Naive thymus-derived CD4-positive, alpha-beta T cell (primary cell): Measurements from ENCODE around the gene TGFB3. TPM values are rescaled to one million over a fixed set of nuclear protein-coding genes. Genes with fewer than 3 reads are reported as not detected.
"Not testable (repeated sequence)": the region's sequence is repeated elsewhere in the genome, so short reads cannot be mapped to it uniquely, and the experiment has no call there.

Experiments
- ATAC-seq: fragments of 150-1000 bp; cut with Tn5 transposase; 2 replicates; pipeline ENCODE4 v1.10.0; 2021; ENCODE audit warnings: mild to moderate bottlenecking, moderate library complexity
- CTCF ChIA-PET: fragments of 350-600 bp; sonication (Branson Sonifier 250); formaldehyde crosslinking; loops from one replicate; lab custom pipeline; 2021; ENCODE audit warnings: antibody characterized with exemption; lab: Charles Lee
- POLR2A ChIA-PET: fragments of 350-600 bp; sonication (Branson Sonifier 250); formaldehyde crosslinking; loops from one replicate; lab custom pipeline; 2021; ENCODE audit warnings: antibody characterized with exemption, inconsistent platforms; lab: Charles Lee
- DNase-seq, 9 donors: peaks; one replicate each; pipeline versions ENCODE4 v3.0.0 to v3.0.0-alpha.2; 2020 to 2022; ENCODE audit warnings: mixed read lengths in 1 of 9
- H3K27ac ChIP-seq: one replicate; pipeline ENCODE4 v1.7.0; 2013; ENCODE audit warnings: mild to moderate bottlenecking, low read depth, low read length, moderate library complexity
- H3K27me3 ChIP-seq, 2 donors: one replicate each; pipeline ENCODE4 v1.7.0; 2013; ENCODE audit warnings: low read length in 2 of 2, mild to moderate bottlenecking in 2 of 2, moderate library complexity in 2 of 2; ENCODE audit not compliant: control insufficient read depth in 2 of 2, insufficient read depth in 2 of 2
- H3K36me3 ChIP-seq, 3 experiments: 1 replicate in 2 of 3; 2 replicates in 1 of 3; pipeline ENCODE4 v1.7.0; 2013; ENCODE audit warnings: low read length in 3 of 3, mild to moderate bottlenecking in 3 of 3, moderate library complexity in 1 of 3; ENCODE audit not compliant: insufficient read depth in 3 of 3, control insufficient read depth in 2 of 3
- H3K4me1 ChIP-seq, 2 donors: one replicate each; pipeline ENCODE4 v1.7.0; 2013; ENCODE audit warnings: low read length in 2 of 2, mild to moderate bottlenecking in 2 of 2, moderate library complexity in 1 of 2; ENCODE audit not compliant: control insufficient read depth in 2 of 2, insufficient read depth in 2 of 2
- H3K4me3 ChIP-seq: 2 replicates; pipeline ENCODE4 v1.7.0; 2013; ENCODE audit warnings: mild to moderate bottlenecking, low read length
- H3K9me3 ChIP-seq, 3 experiments: 1 replicate in 2 of 3; 2 replicates in 1 of 3; pipeline ENCODE4 v1.7.0; 2013; ENCODE audit warnings: low read length in 3 of 3; ENCODE audit not compliant: control insufficient read depth in 2 of 3
- H3K27ac Mint-ChIP-seq, 9 donors: one replicate each; pipeline ENCODE4 v1.8.0; 2020 to 2022; ENCODE audit warnings: mixed read lengths in 9 of 9, mild to moderate bottlenecking in 8 of 9, moderate library complexity in 5 of 9, inconsistent platforms in 2 of 9
- H3K27me3 Mint-ChIP-seq, 5 donors: one replicate each; pipeline ENCODE4 v1.8.0; 2021 to 2022; ENCODE audit warnings: mixed read lengths in 5 of 5, mild to moderate bottlenecking in 1 of 5
- H3K36me3 Mint-ChIP-seq, 5 donors: one replicate each; pipeline ENCODE4 v1.8.0; 2020 to 2022; ENCODE audit warnings: mixed read lengths in 5 of 5, mild to moderate bottlenecking in 3 of 5, inconsistent platforms in 1 of 5
- H3K4me1 Mint-ChIP-seq, 7 donors: one replicate each; pipeline ENCODE4 v1.8.0; 2020 to 2022; ENCODE audit warnings: mixed read lengths in 7 of 7, mild to moderate bottlenecking in 3 of 7, inconsistent platforms in 1 of 7
- H3K4me3 Mint-ChIP-seq, 10 donors: one replicate each; pipeline ENCODE4 v1.8.0; 2020 to 2022; ENCODE audit warnings: mild to moderate bottlenecking in 10 of 10, mixed read lengths in 10 of 10, moderate library complexity in 6 of 10, inconsistent platforms in 2 of 10
- H3K9me3 Mint-ChIP-seq, 11 donors: one replicate each; pipeline ENCODE4 v1.8.0; 2020 to 2022; ENCODE audit warnings: mixed read lengths in 11 of 11, mild to moderate bottlenecking in 4 of 11, inconsistent platforms in 1 of 11, moderate library complexity in 1 of 11
- intact Hi-C, 2 donors: fragments of 100-400 bp; cut with micrococcal nuclease; formaldehyde crosslinking; loops; one replicate each; pipeline ENCODE4 v1.15.1; 2023
- polyA plus RNA-seq, 2 donors: library from polyadenylated mRNA; unstranded; fragments of 300-500 nt; fragmentation: Illumina TruSeq; gene quantifications; one replicate each; pipeline ENCODE4 v1.2.3, GENCODE V29; 2021
- total RNA-seq, 6 experiments: library from RNA in 5 of 6; stranded (reverse) in 5 of 6; gene quantifications; 1 replicate in 5 of 6; 2 replicates in 1 of 6; pipeline ENCODE4 v1.2.3 and lab custom pipeline; 2021 to 2026

The TGFB3 gene
- total and polyA plus RNA-seq, 7 experiments from 2014 or later: 0.58 to 14.3 (median 9.0) TPM; not detected in 1

DNA sequence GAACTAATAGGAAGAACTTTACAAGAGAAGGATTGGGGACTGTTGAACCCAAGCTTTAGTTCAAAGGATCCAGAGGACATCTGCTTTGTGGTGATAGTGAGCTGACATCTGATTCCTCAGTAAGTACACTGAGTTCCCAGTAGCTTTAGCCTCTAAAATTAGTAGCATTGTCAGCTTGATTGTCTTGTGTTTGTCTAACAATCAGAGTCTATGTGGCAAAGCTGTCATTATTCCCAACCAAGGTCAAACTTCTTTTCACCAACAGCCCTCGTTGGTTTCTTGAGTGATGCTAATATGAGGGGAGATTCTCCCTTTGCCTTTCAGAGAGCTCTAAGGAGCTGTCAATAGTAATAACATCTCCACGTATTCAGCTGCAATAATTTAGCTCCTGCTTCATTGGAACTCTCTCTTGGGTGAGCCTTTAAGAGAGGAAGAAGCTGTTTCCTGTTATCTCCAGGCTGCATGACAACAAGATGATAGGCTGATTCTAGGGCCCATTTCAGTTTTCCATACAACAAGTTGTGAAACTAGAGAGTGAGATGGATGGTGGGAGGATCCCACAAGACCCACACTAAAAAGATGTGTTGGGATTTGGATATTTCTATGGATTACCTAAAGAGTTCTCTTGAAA, 46.7 kb downstream of the TGFB3 start:
- CTCF ChIA-PET: interaction anchor here (0.7 to 1.2 kb wide), 3 partner anchors 10 to 1379 kb away, joined by 3 to 5 read pairs (median 3); no protein-coding TSS in a partner anchor
- no peak overlapping the region for H3K4me3 Mint-ChIP-seq
- H3K27ac ChIP-seq: no peak overlapping the region
- ATAC-seq (no peak), DNase-seq (no peak)
- intact Hi-C loops: no loop called here
- no peaks in the 10 kb centered on the region for H3K4me1 ChIP-seq
- no peaks in the 10 kb centered on the region for H3K9me3 ChIP-seq
- peaks cover 0 to 29% (median 0%) of the 10 kb centered on the region in 5 donors for H3K36me3 Mint-ChIP-seq
- H3K4me3 ChIP-seq: no peak overlapping the region
- no peak overlapping the region for H3K27ac Mint-ChIP-seq
- H3K9me3 Mint-ChIP-seq: no peaks in the 10 kb centered on the region
- H3K27me3 ChIP-seq: no peaks in the 10 kb centered on the region
- POLR2A ChIA-PET: no interaction called here
- no peaks in the 10 kb centered on the region for H3K27me3 Mint-ChIP-seq
- H3K36me3 ChIP-seq: no peaks in the 10 kb centered on the region
- H3K4me1 Mint-ChIP-seq: peaks cover 3 to 14% (median 5%) of the 10 kb centered on the region in 7 donors

DNA sequence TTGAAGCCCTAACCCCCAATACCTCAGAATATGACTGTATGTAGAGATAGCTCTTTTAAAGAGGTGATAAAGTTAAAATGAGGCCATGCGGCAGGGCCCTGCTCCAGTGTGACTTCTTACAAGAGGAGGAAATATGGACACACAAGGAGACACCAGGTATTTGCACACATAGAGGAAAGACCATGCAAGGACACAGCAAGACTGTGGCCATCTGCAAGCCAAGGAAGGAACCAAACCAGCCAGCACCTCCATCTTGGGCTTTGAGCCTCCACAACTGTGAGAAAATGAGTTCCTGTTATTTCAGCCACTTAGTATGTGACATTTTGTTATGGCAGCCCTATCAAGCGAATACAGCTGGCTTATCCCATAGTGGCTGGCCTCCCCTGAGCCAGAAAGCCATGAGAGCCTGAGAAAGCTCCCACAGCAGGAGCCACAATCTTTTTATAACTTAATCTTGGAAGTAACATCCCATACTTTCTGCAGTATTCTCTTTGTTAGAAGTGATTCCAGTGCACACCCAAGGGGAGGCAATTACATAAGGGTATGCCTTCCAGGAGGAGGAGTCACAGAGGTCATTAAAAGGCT, 48.0 kb downstream of the TGFB3 start:
- H3K27me3 Mint-ChIP-seq: no peaks in the 10 kb centered on the region
- POLR2A ChIA-PET: interaction anchor here (0.7 kb wide), 1 partner anchor 21 kb away, joined by 3 read pairs; no protein-coding TSS in a partner anchor
- H3K4me1 Mint-ChIP-seq: peaks cover 3 to 14% (median 5%) of the 10 kb centered on the region in 7 donors
- DNase-seq: no peak
- no peak overlapping the region for H3K27ac Mint-ChIP-seq
- Histone ChIP-seq H3K36me3 (no peaks in the 10 kb centered on the region), H3K4me1 (no peaks in the 10 kb centered on the region), H3K27me3 (no peaks in the 10 kb centered on the region), H3K9me3 (no peaks in the 10 kb centered on the region), H3K27ac (no peak overlapping the region), H3K4me3 (no peak overlapping the region)
- ATAC-seq: no peak
- CTCF ChIA-PET: no interaction called here
- intact Hi-C loops: no loop called here
- H3K9me3 Mint-ChIP-seq: no peaks in the 10 kb centered on the region
- H3K4me3 Mint-ChIP-seq: no peak overlapping the region
- H3K36me3 Mint-ChIP-seq: peaks cover 0 to 29% (median 0%) of the 10 kb centered on the region in 5 donors

DNA sequence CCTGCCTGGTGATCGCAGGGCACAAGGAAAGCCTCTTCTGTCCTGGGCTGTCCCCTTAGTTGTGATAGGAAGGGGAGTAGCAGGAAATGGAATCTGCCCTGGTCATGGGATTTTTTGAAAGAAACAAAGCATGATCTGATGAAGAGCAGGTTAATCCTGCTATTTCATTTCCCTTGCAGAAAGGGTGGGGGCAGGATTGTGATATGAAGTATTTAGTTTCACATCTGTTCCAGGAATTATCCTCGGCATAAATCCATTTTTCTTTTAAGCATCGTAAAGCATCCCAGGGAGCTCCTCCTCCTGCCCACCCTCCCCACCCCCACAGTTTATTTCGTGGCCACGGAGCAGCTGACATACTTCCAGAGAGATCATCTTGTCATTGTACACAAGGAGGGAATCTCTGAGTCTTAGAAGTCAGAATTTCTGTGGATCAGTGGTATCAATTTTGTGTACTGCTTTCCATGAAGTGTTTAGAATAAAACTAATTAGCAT, 53.1 kb downstream of the TGFB3 start:
- H3K36me3 ChIP-seq: no peaks in the 10 kb centered on the region
- Mint-ChIP-seq H3K4me3 (no peak overlapping the region), H3K27ac (no peak overlapping the region), H3K9me3 (no peaks in the 10 kb centered on the region), H3K4me1 (peaks cover 0 to 2% (median 0%) of the 10 kb centered on the region in 7 donors), H3K27me3 (no peaks in the 10 kb centered on the region), H3K36me3 (peaks cover 0 to 22% (median 0%) of the 10 kb centered on the region in 5 donors)
- H3K4me1 ChIP-seq: no peaks in the 10 kb centered on the region
- H3K9me3 ChIP-seq: no peaks in the 10 kb centered on the region
- CTCF ChIA-PET: interaction anchor here (0.6 kb wide), 1 partner anchor 646 kb away, joined by 3 read pairs; no protein-coding TSS in a partner anchor
- no peak overlapping the region for H3K27ac ChIP-seq
- DNase-seq (no peak), ATAC-seq (no peak)
- POLR2A ChIA-PET: no interaction called here
- intact Hi-C loops: no loop called here
- no peaks in the 10 kb centered on the region for H3K27me3 ChIP-seq
- no peak overlapping the region for H3K4me3 ChIP-seq

DNA sequence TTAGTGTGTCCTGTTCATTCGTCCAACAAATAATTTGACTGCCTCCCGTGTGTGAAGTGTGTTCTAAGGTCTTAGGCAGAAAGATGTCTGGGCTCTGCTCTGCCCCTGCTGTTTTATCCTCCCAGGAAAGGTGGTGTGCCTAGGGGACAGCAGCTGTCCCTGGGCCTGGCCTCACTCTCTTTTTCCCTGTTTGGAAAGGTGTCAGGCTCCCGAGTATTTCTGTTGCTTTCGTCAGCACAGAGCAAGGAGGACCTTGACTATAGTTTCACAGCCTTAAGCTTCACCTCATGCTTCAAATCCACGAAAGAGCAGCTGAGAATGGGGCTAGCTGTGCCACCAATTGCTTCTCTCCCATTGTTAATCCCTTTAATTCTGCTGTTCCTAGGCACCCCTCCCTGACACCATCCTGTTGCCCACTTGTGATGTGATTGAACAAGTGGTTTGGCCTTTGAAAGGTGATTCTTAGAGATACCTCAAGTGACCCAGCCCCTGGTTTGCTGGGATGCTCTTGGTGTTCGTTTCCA, 54.2 kb downstream of the TGFB3 start:
- no peaks in the 10 kb centered on the region for H3K27me3 Mint-ChIP-seq
- peaks cover 0 to 23% (median 0%) of the 10 kb centered on the region in 5 donors for H3K36me3 Mint-ChIP-seq

DNA sequence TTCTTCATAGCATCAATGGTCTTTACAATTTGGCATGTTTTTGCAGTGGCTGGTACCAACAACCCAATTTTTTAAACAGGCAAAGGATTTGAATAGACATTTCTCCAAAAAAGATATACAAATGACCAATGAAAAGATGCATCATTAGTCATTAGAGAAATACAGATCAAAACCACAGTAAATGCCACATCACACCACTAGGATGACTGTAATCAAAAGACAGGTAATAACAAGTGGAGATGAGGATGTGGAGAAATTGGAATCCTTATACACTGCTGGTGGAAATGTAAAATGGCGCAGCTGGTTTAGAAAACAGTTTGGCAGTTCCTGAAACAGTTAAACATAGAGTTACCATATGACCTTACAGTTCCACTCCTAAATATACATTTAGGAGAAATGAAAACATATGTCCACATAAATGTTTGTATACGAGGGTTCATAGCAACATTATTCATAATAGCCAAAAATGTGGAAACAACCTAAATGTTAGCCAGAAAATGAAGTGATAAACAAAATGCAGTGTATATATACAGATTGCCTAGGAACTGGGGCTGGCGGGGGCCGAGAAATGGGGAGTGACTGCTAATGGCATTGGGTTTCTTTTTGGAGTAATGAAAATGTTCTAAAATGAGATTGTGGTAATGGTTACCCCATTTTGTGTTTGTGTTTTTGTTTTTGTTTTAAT, 55.2 kb downstream of the TGFB3 start:
- Histone ChIP-seq H3K4me3 (no peak overlapping the region), H3K36me3 (no peaks in the 10 kb centered on the region), H3K27me3 (no peaks in the 10 kb centered on the region), H3K9me3 (no peaks in the 10 kb centered on the region), H3K27ac (no peak overlapping the region), H3K4me1 (no peaks in the 10 kb centered on the region)
- ChIA-PET POLR2A (no interaction called here), CTCF (no interaction called here)
- ATAC-seq (no peak), DNase-seq (no peak)
- Mint-ChIP-seq H3K27me3 (no peaks in the 10 kb centered on the region), H3K36me3 (peaks cover 0 to 21% (median 1%) of the 10 kb centered on the region in 5 donors), H3K9me3 (no peaks in the 10 kb centered on the region), H3K4me3 (no peak overlapping the region), H3K27ac (no peak overlapping the region), H3K4me1 (peaks cover 0 to 3% (median 0%) of the 10 kb centered on the region in 7 donors)
- intact Hi-C loops: no loop called here

More for the DNA sequence above, 54.2 kb downstream of the TGFB3 start:
- Histone ChIP-seq H3K36me3 (no peaks in the 10 kb centered on the region), H3K4me3 (no peak overlapping the region), H3K27ac (no peak overlapping the region), H3K9me3 (no peaks in the 10 kb centered on the region), H3K4me1 (no peaks in the 10 kb centered on the region), H3K27me3 (no peaks in the 10 kb centered on the region)
- ChIA-PET POLR2A (interaction anchor here (0.6 kb wide), 1 partner anchor 9 kb away, joined by 3 read pairs; no protein-coding TSS in a partner anchor), CTCF (no interaction called here)
- DNase-seq (no peak), ATAC-seq (no peak)
- no peak overlapping the region for H3K4me3 Mint-ChIP-seq
- no peaks in the 10 kb centered on the region for H3K9me3 Mint-ChIP-seq
- intact Hi-C loops: no loop called here
- peaks cover 0 to 3% (median 0%) of the 10 kb centered on the region in 7 donors for H3K4me1 Mint-ChIP-seq
- H3K27ac Mint-ChIP-seq: no peak overlapping the region

DNA sequence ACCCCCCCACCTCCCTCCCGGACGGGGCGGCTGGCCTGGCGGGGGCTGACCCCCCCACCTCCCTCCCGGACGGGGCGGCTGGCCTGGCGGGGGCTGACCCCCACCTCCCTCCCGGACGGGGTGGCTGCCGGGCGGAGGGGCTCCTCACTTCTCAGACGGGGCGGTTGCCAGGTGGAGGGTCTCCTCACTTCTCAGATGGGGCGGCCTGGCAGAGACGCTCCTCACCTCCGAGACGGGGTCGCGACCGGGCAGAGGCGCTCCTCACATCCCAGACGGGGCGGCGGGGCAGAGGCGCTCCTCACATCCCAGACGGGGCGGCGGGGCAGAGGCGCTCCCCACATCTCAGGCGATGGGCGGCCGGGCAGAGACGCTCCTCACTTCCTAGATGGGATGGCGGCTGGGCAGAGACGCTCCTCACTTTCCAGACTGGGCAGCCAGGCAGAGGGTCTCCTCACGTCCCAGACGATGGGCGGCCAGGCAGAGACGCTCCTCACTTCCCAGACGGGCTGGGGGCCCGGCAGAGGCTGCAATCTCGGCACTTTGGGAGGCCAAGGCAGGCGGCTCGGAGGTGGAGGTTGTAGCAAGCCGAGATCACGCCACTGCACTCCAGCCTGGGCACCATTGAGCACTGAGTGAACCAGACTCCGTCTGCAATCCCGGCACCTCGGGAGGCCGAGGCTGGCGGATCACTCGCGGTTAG, 56.5 kb downstream of the TGFB3 start:
- H3K9me3 ChIP-seq, H3K36me3 ChIP-seq, H3K9me3 Mint-ChIP-seq, H3K4me1 ChIP-seq, DNase-seq, H3K27me3 ChIP-seq, H3K4me3 Mint-ChIP-seq, H3K27ac Mint-ChIP-seq, intact Hi-C loops, CTCF ChIA-PET, H3K27ac ChIP-seq, H3K4me1 Mint-ChIP-seq, H3K4me3 ChIP-seq, ATAC-seq, POLR2A ChIA-PET, H3K27me3 Mint-ChIP-seq: not testable (repeated sequence)
- H3K36me3 Mint-ChIP-seq: peaks cover 0 to 20% (median 12%) of the 10 kb centered on the region in 5 donors
